GM18520 (cell line): ENCODE measurements around the gene CRYBB3.
"Not testable (repeated sequence)": the region's sequence is repeated elsewhere in the genome, so short reads cannot be mapped to it uniquely, and the experiment has no call there.

Source experiments
- ATAC-seq: cut with Tn5 transposase; IDR thresholded peaks from one replicate; pipeline ENCODE4 v1.9.1; 2021; ENCODE audit not compliant: unreplicated experiment

The CRYBB3 gene

GRCh38 chr22:25174888-25175411 is 24.7 kb upstream of the CRYBB3 start:
- no peak for ATAC-seq

DNA sequence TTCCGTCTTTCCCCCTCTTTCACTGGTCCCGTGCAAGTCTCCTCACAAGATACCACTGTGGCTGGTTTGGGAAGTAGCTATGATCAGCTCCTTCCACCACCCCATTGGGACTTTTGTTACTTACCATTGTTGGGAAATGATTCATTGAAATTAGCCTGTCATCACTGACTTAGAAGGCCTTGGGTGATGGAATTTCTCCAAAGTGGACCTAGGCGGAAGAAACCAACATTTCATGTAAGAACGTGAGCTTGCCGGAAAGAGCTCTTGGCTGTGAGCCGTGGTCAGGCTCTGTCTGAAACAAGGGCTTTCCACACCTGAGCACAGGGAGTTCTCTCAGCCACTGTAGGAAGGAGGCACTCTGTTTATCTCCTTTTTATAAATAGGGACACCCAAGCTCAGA is 23.5 kb upstream of the CRYBB3 start:
- ATAC-seq, result no peak

DNA sequence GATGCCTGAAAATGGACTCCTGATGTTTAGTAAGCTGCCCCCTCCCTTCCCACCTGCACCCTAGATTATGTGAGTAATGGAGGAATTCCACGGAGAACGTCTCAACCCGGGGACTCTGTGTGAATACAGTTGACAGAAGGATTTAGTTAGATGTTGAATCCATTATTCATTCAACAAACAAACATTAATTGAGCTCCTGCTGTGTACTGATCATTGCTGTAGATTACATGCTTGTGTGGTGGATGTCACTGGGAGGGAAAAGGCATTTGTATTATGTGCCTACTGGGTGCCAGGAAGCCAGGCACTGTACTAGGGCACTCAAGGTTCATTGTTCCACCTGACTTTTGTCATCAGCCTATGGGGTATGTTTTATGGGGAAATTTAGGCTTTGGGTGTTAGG is 22.9 kb upstream of the CRYBB3 start:
- no peak for ATAC-seq

GRCh38 chr22:25177226-25177625 is 22.4 kb upstream of the CRYBB3 start:
- ATAC-seq, result no peak

DNA sequence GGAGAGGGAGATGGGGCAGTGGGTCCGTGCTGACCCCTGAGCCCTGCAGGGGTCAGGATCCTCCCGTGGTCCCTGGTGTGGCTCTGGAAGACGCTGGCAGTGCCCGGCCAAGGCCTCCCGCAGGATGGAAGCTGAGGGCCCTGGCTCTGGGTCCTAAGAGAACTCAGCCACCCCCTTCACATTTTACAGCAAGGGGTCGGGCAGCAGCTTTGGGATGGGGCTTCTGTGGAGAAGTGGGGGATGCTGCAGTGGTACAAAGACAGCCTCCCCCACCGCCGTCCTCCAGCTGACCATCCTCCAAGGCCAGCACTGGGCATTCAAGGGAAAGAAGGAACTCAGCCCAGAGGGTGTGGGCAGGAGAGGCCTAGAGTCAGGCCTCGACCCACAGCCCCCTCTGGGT is 21.8 kb upstream of the CRYBB3 start:
- ATAC-seq, result no peak

DNA sequence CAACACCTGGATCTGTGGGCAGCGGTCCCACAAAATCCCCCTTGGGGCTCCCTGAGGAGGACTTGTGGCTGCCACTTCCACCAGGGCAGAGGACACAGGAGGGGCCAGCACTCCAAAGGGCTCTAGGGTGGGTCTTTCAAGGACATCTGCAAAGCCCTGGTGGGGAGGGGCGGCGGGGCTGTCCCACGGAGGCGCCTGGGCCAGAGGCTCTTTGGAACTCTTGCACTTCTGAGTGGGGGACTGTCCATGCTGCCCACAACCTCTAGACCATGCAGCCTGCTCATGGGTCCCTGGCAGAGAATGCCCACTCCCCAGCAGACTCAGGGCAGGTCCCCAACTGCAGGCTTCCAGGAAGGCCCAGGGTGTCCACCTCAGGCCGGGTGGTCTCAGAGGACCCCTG is 21.3 kb upstream of the CRYBB3 start:
- not testable (repeated sequence) for ATAC-seq

DNA sequence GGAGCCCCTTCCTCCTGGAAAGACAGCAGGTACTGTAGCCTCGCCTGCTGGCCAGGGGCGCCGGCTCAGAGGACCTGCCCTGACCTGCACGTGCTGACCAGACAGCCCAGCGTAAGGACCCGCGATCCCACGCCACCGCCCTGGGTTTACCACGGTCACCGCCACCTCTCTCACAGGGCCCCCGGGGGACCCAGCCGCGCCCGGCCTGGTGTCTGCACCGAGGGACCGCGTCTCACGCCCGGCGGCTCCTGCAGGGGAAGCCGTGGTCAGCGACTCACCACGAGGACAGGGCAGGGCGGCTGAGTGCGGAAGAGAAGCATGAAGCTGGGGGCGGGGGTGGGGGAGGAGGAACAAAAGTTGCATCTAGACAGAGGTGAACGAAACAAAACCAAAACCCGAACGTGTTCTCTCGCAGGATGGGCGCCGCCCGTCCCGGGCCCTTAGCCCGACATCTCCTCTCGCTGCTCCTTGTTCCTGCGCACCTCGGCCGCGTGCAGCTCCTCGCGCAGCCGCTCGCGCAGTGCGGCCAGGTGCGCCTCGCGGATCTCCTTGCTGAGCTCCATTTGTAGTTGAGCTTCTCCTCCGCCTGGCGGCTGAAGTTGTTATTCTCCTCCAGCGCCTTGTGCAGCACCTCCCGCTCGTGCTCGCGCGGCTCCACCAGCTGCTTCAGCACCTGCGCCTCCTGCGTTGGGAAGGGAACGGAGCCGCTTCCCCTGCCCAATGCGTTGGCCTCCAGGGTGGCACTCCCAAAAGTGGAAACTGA is 20.6 kb upstream of the CRYBB3 start:
- ATAC-seq, result not testable (repeated sequence)

DNA sequence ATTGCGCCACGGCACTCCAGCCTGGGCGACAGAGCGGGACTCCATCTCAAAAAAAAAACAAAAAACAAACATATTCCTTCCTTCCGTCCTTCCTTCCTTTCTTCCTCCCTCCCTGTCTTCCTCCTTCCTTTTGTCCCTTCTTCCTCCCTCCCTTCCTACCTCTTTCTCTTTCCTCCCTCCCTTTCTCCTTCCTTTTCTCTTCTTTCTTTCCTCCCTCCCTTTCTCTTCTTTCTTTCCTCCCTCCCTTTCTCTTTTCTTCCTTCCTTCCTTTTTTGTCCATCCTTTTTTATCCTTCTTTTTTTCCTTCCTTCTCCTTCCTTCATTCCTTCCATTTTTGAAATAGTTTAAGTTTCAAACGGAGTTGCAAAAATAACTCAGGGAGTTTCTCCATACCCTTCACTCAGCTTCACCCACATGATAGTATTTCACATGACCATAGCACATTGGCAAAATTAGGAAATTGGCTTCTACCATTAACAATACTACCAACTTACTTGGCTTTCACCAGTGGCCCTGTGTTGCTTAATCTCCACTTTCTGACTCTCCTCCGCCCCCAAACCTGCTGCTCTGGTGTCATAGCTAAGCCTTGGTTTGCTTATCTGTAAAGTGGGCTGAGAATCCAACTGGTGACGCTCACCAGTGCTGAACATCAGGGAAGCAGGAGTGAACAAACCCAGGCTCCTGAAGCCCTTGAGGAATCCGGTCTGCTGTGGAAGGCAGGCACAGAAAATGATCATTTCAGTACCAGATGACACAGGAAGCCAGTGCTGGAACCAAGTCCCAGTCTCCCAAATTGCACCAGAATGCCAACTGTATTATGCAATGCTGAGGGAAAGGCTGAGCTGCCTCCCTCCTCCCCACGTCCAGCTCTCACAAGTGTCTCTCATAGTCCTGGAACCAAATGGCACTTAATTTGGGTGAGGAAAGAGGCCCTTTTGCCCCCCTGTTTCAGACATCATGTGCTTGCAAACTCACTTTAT is 17.2 kb upstream of the CRYBB3 start:
- ATAC-seq, result no peak

DNA sequence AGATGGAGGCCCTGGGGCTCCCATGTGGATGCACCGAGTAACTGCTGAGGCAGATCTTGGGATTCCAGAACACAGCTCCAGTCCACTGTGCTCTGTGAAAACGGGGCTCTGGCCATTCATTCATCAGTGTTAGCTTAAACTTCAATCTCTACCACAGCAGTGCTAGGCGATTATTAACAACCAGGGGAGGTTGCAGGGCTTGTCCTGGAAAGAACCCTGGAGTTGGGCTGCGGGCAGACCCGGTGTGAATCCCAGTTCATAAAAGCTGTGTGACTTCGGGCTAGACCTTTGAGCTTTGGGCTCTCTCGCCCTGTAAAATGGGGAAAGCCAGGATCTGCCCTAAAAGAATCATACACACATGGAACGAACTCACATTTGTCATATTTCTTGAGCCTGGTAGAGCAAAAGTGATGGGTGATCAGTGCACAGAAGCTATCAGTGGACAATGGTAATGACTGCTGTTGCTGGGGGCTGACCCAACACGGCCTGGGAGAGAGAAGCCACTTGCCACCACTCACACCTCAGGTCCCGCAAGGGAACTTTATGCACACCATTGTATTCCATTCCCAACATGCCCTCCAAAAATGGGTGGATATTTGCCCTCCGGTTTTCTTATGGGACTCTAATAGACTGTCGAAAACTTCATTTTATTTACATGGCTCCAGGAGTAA is 15.6 kb upstream of the CRYBB3 start:
- no peak for ATAC-seq

GRCh38 chr22:25186140-25186539 is 13.5 kb upstream of the CRYBB3 start:
- no peak for ATAC-seq

DNA sequence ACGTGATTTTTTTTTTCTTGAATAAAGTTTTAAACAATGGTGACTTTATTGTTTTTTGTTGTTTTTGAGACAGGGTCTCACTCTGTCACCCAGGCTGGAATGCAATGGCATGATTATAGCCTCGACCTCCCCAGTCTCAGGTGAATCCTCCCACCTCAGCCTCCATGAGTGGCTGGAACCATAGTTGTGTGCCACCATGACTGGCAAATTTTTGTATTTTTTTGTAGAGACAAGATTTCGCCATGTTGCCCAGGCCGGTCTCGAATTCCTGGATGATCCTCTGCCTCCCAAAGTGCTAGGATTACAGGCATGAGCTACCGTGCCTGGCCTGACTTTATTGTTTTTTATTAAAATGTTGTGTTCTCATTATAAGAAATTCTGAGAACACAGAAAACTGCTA is 12.2 kb upstream of the CRYBB3 start:
- no peak for ATAC-seq

- no peak for ATAC-seq
Observed at GRCh38 chr22:25192406-25192805, 7.3 kb upstream of the CRYBB3 start.

DNA sequence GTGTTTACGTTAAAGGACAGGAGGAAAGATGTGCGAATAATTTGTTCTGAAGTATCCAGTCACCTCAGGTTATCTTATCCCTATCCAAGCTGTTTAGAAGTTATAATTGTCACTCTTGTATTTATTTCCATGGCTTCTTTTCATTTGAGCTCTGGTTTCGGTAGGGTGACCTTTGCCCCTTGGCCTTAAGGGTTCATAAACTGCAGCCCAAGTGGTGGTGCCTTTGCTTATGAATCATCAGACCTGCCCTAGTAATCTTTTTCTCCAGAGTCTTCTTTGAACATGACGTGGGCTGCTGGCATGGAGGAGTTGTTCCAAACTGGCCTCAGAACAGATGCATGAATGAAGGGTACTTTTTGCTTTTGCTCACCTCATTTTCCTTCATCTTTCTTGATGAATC is 6.5 kb upstream of the CRYBB3 start:
- ATAC-seq, result no peak

DNA sequence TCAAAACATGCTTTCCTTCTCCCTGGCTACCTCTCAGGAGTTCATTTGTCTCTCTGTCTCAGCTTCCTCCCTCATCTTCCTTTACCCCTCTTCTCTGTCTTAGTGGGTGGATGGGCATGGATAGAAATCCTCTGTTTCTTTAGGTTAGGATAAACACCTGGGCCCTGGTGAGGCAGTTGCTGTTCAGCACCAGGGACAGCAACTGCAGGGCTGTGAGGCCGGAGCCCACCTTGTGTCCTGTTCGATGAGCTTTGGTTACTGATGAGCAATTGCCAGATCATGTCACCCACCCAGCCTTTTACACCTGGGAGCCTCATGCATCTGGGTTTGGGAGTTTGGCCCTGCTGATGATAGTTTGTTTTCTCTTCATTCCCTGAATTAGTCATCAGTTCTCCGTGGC is 6.1 kb upstream of the CRYBB3 start:
- no peak for ATAC-seq

GRCh38 chr22:25196326-25196725 is 3.3 kb upstream of the CRYBB3 start:
- ATAC-seq, result no peak

DNA sequence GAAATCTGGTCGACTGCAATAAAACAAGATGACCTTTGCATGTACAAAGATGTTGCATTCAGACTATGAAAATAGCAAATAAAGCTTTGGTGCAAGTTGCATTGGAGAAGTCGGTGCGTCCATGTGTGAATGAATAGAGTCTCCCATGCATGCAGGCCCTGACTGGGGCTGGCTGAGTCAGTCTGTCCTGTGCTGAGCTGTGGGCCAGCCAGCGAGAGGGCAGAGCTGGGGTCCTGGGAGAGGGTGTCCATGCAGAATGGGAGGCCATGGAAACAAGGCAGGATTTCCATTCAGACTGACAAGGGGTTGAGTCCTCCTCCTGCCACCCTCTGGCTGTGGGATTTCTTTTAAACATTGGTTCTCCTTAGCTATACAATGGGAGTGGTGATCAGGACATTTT is 2.3 kb upstream of the CRYBB3 start:
- ATAC-seq, result no peak

- ATAC-seq, result no peak
Observed at GRCh38 chr22:25200967-25201366, 1.3 kb downstream of the CRYBB3 start.

DNA sequence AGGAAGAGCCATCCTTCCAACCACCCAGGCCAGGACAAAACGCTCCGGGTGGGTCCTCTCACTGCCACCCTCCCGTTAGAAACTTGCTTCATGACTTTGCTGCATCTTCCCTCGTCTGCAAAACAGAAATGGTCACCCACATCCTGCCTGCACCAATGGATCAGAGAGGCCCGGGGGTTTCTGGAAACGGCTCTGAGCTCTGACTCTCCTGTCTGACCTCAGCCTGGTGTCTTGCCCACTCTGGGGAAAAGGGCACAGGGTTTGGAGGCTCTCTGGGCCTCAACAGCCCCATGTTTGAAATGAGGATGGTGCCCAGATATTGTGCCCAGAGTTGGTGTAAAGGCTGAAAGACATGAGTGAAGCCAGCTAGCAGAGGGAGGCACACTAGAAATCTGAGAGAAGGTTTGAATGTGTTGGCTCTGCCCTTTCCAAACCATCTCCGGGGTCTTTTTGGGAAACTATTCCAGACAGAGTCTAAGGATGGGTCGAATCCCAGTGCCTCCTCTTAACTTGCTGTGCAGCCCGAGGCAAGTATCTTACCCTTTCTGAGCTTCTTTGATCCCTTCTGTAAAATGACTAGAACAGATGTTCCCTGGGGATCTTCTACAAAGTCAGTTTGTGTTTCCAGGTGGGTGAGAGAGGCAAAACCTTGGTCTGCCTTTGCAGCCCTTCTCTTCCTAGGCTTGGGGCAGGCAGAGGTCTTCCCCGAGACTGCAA is 2.1 kb downstream of the CRYBB3 start:
- no peak for ATAC-seq

- ATAC-seq, result no peak
Observed at GRCh38 chr22:25202290-25202921, 2.7 kb downstream of the CRYBB3 start.

DNA sequence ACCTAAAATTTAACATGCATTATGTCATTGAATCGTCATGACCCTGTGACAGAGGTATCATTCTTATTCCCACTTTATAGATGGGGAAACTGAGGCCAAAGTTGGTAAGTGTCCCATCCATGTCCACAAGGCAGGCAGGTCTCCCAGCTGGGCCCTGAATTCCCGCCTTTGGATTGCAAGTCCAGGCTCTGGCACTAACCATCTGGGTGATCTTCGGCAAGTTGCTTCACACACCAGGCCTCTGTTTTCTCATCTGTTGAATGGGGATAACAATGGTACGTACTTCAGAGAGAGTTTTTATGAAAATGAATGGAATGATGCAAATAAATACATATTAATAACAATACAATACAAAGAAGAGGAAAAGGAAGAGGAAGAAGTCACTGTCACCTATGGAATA is 3.4 kb downstream of the CRYBB3 start:
- no peak for ATAC-seq
